ENCODE measurements around the gene ZNF428.
"Not testable (repeated sequence)": the region's sequence is repeated elsewhere in the genome, so short reads cannot be mapped to it uniquely, and the experiment has no call there.

ZNF428 gene

DNA sequence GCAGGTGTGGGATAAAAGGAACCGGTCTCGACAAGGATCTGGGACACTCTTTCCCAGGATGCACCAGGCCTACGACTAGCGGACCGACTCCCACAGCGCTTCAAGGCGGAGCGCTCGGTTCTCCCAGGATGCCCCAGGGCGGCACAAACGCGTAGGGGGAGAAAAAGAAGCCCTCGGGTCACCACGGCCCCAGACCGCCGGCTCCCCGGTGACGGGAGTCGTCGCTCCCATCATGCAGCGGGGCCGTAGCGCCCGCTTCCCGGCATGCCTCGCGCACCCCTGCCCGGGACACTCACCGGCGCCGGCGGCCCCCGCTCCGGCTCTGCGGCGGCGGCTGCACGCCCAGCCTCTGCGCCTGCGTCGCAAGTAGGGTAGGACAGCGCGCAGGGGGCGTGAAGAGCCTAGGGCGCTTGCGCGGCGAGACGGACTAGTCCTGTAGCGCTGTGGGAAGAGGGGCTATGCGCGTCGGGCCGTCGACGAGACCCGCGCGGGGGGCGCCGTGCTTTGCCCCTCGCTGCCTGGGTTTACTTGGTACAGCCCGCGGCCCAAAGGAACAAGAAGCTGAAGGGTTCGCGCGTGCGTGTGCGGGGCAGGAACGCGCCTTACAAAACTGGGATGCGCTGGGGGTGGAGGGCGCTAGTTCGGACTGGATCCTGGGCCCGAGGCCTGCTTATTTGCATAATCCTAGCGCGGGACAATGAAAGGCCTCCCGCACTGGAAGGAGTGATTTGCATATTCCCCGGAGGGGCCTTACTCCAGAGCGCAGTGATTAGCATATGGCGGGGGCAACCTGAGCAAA is at the start of gene ZNF428:
ZNF428 (minus strand) TSS at position 368 of the 799 bp plus-strand sequence. CDS start 5,325 bp downstream, outside the sequence.
- peak; percentile 93 for DNase-seq

GRCh38 chr19:43668406-43669109 is 49.1 kb upstream of the ZNF428 start:
- peak; percentile 98 for DNase-seq

- peak; percentile 98 for DNase-seq
These were observed 48.5 kb upstream of the ZNF428 start for GRCh38 chr19:43667876-43668405.

DNA sequence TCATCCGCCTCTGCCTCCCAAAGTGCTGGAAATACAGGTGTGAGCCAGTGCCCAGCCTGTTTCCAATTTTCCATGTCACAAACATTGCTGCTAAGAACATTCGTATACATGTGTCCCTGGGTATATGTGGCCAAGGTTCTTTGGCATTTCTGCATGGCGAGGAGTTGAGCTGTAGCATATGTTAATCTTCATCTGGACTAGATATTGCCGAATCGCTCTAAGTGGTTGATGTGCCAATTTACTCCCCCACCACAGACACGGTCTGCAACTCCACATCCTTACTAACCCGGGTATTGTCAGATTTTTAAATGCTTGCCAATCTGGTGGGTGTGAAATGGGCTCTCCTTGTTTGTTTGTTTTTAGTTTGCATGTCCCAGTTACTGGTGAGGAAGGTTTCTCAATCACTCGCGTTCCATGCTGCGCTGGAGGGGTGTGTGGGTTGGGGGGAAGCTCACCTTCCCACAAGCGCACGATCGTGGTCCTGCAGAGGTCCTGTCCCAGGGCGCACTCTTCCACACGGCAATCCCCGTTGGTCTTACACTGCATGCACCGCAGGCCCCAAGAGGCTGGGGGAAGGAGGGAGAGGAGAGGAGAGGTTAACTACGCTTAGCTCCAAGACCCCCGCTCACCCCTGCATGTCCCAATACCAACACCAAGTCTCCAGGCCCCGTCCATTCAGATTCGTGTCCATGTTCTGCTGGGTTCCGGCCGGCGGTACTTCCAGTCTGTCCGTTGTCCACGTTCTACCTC is 47.9 kb upstream of the ZNF428 start:
- no peak for DNase-seq

- no peak for DNase-seq
These were observed 44.6 kb upstream of the ZNF428 start for GRCh38 chr19:43664018-43664417.

DNA sequence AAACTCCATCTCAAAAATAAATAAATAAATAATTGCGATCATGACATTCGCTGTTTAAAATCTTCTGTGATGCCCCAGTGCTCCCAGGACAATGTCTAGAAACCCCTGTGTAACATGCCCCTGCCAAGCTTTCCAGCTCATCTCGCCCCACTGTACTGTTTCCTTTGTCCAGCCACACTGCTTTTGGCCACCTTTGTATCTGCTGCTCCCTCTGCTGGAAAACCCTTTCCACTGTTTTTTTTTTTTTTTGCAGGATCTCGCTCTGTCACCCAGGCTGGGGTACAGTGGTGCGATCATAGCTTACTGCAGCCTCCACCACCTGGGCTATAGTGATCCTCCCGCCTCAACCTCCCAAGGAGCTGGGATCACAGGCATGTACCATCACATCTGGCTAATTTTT is 43.1 kb upstream of the ZNF428 start:
- no peak for DNase-seq

DNA sequence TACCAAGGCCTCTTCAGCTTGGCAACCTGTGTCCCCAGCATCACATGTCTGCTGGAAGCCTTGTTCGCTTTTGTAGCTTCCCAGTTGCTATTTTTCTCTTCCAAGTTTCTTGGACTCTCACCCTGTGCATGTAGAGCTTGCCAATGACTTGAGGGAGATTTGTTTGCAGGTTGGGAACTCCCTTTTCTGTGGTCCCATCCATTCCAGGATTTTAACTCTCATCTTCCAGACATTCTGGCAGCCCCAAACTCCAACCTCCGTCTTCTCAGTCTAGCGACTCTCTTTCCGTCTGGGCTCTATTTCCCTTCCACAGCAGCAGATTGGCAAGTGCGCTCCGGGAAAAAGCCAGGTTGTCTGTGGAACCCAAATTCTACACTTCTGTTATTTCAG is 41.5 kb upstream of the ZNF428 start:
- DNase-seq = no peak

- DNase-seq = no peak
These were observed 41.0 kb upstream of the ZNF428 start for GRCh38 chr19:43660301-43660970.

GRCh38 chr19:43658494-43658893 is 39.1 kb upstream of the ZNF428 start:
- DNase-seq = no peak

GRCh38 chr19:43658001-43658400 is 38.6 kb upstream of the ZNF428 start:
- no peak for DNase-seq

- no peak for DNase-seq
These were observed 37.0 kb upstream of the ZNF428 start for GRCh38 chr19:43656436-43656835.

DNA sequence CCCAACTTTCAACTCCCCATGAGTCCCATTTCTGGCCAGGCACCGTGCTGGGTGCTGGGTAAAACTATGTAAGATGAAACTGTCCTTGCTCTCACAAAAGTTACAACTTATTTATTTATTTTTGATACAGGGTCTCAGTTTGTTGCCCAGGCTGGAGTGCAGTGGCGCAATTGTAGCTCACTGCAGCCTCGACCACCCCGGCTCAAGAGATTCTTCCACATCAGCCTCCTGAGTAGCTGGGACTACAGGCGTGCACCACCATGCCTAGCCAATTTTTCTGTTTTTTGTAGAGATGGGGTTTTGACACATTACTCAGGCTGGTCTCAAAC is 33.1 kb upstream of the ZNF428 start:
- DNase-seq = no peak

DNA sequence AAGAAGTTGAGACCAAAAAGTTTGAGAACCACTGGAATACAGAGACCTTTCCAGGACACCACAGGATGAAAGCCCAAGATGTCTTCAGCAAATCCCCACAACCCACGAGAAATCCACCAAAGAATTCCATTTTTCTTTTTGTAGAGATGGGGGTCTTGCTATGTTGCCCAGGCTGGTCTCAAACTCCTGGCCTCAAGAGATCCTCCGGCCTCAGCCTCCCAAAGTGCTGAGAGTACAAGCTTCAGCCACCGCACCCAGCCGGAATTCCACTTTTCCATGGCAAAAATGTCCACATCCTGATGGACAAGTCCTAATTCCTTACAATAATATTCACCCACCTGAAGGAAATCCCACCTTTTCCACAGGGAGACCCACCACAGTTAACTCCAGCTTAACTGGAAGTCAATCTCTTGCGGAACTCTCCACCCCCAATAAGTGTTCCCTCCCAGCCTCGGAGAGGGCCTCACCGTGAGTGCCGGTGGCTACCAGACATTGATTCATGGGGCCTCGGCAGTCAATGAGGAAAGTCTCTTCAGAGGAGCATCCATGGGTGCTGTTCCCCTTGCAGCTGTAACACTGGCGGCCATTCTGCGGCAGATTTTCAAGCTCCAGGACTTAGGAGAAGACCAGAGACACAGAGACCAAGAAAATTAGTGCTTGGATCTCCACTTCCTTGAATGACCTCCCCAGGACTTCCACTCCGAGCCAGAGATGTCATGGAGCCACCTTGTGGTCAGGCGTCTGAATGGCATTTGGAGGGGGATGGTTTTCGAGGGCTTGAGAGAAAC is 32.5 kb upstream of the ZNF428 start:
- DNase-seq = peak; percentile 88

DNA sequence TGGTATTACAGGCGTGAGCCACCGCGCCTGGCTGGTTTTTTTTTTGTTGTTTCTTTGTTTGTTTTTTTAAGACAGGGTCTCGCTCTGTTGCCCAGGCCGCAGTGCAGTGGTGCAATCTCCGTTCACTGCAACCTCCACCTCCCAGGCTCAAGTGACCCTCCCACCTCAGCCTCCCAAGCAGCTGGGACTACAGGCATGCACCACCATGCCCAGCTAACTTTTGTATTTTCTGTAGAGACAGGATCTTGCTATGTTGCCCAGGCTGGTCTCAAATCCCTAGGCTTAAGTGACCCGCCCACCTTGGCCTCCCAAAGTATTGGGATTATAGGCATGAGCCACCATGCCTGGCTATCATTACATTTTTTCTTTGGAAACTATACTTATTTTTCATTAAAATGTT is 30.8 kb upstream of the ZNF428 start:
- not testable (repeated sequence) for DNase-seq

GRCh38 chr19:43649514-43649913 is 30.1 kb upstream of the ZNF428 start:
- DNase-seq = no peak

GRCh38 chr19:43648633-43649032 is 29.2 kb upstream of the ZNF428 start:
- DNase-seq = no peak

DNA sequence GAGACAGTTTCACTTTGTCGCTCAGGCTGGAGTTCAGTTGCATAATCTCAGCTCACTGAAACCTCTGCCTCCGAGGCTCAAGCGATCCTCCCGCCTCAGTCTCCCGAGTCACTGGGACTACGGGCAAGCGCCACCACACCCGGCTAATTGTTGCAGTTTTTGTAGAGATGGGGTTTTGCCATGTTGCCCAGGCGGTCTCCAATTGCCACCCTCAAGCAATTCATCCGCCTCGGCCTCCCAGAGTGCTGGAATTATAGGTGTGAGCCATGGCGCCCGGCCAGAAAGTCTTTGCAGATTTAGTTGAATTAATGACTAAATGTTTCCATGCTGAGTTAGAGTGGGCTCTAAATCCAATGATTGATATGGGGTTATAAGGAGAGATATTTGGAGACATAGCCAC is 24.8 kb upstream of the ZNF428 start:
- DNase-seq = no peak

GRCh38 chr19:43643326-43643725 is 23.9 kb upstream of the ZNF428 start:
- no peak for DNase-seq

- DNase-seq = no peak
These were observed 23.1 kb upstream of the ZNF428 start for GRCh38 chr19:43642531-43642930.

DNA sequence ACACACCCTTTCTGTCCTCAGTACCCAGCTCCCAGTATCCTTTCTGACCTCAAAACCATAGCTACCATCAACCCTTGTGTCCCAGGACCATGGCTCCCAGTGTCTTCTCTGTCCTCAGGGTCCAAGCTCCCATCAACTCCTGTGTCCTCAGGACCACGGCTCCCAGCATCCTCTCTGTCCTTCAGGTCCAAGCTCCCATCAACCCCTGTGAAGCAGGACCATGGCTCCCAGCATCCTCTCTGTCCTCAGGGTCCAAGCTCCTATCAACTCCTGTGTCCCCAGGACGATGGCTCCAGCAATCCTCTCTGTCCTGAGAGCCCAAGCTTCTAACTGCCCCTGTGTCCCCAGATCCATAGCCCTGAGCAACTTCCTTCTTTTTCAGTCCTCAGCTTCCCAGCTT is 21.9 kb upstream of the ZNF428 start:
- no peak for DNase-seq

GRCh38 chr19:43640424-43640757 is 21.0 kb upstream of the ZNF428 start:
- no peak for DNase-seq
